HG02588 (cell line): ENCODE measurements around the gene STRA8.
A peak's percentile ranks its signal among the peaks of the same experiment; 100 is the strongest.
"Not testable (repeated sequence)": the region's sequence is repeated elsewhere in the genome, so short reads cannot be mapped to it uniquely, and the experiment has no call there.

Experiments
- ATAC-seq: cut with Tn5 transposase; IDR thresholded peaks from one replicate; pipeline ENCODE4 v1.9.1; 2021; ENCODE audit warnings: mild to moderate bottlenecking, moderate library complexity; ENCODE audit not compliant: unreplicated experiment

Gene STRA8

GRCh38 chr7:135204876-135205275 is 28.8 kb upstream of the STRA8 start:
- ATAC-seq, result no peak

DNA sequence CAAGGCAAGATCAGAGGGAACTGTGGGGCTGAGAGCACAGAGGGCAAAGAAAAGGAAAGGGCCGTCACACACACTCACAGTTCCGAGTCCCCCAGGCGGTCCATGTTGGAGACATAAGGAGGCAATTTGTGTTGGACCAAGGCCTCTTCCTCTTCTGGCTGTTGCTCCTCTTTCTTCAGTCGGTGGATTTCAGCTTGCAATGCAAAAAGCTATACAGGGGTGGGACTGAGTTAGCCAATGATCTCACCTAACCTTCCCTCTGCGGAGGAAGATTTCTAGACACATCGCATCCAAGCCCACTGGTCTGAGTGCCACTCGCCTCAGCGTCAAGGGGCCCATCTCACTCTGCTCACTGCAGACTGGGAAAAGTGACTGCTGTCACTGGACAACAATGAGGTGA is 27.8 kb upstream of the STRA8 start:
- ATAC-seq, result no peak

- ATAC-seq, result peak; percentile 25
Measured at GRCh38 chr7:135206941-135207391, 26.7 kb upstream of the STRA8 start.

DNA sequence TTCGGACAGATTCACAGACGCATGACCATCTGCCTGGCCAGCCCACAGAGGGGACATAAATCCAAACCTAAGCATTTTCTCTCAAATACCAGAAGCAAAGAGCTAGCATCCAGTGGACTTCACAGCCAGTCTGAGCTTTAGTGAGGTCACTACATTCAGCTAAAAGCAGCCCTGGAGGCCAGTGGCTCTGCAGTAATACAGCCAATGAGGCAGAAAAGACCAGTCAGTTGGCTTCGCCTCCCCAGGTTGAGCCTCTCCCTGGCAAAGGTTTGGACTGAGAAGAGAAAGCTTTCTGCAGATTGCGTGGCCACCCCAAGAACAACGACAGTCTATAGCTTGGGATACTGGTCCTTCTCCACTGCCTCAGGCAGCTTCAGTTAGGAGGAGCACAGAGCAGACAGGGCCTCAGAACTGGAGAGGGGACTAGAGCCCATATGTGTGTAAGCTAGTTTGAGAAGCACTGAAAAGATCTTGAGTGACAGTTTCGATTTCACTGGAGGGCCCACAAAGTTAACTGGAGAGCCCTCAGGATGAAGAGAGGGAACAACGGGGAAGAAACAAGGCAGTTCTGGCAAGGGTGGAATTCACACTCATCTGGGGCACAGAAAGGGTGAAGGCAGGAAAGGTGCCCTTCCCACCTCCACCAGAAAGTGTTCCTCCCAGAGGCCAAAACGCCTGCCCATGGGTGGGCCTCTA is 26.1 kb upstream of the STRA8 start:
- ATAC-seq, result no peak

GRCh38 chr7:135208102-135208793 is 25.4 kb upstream of the STRA8 start:
- ATAC-seq, result no peak

DNA sequence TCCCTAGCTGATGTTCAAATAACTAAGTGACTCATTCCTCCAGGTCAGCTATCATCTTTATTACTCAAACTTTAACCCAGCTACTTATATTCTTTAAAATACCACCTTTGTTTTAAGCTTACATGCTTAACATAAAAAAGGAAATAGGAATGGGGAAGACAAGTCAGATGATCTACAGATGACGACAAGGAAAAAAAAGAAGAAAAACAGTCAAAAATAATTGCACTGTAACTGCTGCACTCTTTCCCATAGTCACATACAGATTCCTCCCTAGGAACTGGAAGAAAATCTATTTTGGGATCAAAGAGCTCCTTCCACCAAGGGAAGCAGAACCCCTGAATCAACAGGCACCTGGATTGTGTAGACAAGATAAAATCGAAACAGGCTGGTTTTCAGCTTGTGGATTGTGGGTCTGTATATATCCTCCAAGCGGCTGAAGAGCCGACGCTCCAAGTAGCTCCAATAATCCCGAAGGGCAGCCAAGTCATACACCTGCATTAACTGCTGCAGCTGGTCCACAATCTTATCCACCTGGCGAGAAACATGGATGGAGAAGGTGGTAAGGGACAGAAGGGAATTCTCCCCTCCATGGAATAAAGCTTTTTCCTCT is 24.3 kb upstream of the STRA8 start:
- ATAC-seq, result no peak

GRCh38 chr7:135210888-135211178 is 22.8 kb upstream of the STRA8 start:
- no peak for ATAC-seq

GRCh38 chr7:135211179-135211945 is 22.3 kb upstream of the STRA8 start, which contains the start of gene WDR91:
WDR91 (minus strand) TSS chr7:135211526; CDS start chr7:135211502, 24 bp downstream.
- ATAC-seq, result peak; percentile 82

DNA sequence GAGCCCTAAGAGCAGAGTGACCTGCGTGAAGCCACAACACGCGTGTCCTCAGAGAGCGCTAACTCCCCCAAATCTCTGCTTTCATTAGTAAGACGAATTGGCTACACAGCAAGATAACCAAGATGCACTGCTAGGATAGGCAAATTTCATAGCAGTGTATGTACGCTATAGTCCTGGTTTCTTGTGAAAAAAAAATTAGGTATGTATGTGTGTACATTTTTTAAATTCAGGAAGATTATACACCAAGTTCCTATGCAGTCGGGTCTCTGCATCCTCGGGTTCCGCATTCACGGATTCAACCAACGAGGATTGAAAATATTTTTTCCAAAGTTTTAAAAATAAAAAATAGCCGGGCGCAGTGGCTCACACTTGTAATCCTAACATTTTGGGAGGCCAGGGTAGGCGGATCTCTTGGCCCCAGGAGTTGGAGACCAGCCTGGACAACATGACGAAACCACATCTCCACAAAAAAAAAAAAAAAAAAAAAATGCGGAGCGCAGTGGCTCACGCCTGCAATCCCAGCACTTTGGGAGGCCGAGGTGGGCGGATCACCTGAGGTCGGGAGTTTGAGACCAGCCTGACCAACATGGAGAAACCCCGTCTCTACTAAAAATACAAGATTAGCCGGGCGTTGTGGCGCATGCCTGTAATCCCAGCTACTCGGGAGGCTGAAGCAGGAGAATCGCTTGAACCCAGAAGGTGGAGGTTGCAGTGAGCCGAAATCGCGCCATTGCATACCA is 21.5 kb upstream of the STRA8 start:
- not testable (repeated sequence) for ATAC-seq

- no peak for ATAC-seq
Measured at GRCh38 chr7:135213831-135214230, 19.8 kb upstream of the STRA8 start.

- ATAC-seq, result no peak
Measured at GRCh38 chr7:135215180-135215579, 18.5 kb upstream of the STRA8 start.

- ATAC-seq, result no peak
Measured at GRCh38 chr7:135215698-135216097, 17.9 kb upstream of the STRA8 start.

DNA sequence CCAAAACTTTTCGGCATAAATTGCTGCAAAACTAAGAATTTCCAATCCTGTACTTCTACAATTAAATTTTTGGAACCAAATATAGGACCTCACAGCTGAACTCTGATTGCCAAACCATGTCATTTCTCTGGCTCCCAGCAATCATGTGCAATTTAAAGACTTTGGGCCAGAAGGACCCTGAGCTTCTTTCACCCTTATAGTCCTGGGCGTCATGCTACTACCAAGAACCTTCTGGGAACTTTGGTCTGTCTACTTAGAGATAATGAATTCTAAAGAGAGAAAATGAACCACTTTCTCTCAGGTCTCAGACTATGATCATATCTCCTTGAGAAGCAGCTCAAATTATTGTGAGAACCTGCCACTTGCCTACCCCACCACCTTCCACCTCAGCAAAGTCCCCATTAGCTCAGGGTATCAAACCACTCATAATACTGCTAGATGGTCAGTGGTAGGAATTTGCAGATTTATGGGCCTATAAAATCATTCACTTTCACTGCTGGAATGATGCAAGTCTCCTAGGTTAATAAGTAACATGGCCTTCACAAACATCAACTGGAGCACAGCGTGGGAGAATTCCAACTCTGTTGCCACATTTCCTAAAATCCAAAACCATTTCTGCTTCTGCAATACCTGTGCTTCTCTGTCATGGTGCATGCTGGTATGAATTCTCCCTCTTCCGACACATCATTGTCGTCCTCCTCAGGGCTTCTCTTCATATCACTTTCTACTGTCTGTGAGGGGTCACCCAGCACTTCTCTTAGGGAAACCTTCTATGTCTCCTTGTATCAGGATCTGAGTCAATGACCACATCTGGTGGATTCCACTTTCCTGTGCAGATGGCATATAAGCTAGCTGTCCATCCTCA is 15.8 kb upstream of the STRA8 start:
- no peak for ATAC-seq

GRCh38 chr7:135224027-135224426 is 9.6 kb upstream of the STRA8 start:
- ATAC-seq, result no peak

- no peak for ATAC-seq
Measured at GRCh38 chr7:135231686-135232085, 2.0 kb upstream of the STRA8 start.

DNA sequence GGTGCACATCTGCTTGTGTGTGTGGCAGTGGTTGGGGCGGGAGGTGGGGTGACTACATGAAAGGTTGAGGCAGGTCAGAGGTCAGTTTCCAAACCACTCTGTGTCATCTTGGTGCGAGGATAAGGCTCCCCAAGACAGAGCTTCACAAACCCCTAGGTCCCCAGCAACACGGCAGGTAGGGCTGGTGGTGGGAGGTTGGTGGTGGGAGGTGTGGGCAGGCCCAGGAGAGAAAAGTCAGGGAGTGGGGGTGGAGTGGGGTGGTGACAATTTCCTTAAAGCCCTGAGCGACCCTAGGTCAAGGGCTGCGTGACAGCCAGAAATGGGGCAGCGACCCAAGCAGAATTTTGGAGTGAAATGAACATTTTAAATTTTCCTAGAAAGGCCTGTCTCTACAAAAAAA is 1.6 kb upstream of the STRA8 start:
- no peak for ATAC-seq

GRCh38 chr7:135232720-135233119 is 918 bp upstream of the STRA8 start:
- no peak for ATAC-seq

DNA sequence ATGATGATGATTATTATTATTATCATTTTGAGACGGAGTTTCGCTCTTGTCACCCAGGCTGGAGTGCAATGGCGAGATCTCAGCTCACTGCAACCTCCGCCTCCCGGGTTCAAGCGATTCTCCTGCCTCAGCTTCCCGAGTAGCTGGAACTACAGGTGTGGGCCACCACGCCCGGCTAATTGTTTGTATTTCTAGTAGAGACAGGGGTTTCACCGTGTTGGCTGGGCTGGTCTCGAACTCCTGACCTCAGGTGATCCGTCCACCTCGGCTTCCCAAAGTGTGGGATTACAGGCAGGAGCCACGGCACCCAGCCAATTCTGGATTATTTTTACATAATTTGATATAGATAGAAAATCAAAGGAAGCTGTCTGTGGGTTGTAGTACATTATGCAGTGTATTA is 457 bp downstream of the STRA8 start:
- ATAC-seq, result not testable (repeated sequence)

DNA sequence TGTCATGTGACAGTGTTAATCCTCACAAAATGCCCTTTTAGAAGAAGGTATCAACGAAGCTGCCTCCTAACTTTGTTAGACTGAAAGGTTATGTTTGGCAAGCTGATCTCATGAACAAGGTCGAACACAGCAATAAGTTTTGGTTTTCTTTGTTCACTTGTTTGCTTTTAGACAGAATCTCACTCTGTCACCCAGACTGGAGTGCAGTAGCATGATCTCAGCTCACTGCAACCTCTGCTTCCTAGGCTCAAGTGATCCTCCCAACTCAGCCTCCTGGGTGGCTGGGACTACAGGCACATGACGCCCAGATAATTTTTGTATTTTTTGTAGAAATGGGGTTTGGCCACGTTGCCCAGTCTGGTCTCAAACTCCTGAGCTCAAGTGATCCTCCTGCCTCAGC is 1.1 kb downstream of the STRA8 start:
- no peak for ATAC-seq

- ATAC-seq, result no peak
Measured at GRCh38 chr7:135235841-135236240, 2.2 kb downstream of the STRA8 start.
